Lung (tissue), 12 donors: Measurements from ENCODE around the gene IAH1. TPM values are rescaled to one million over a fixed set of nuclear protein-coding genes. Genes with fewer than 3 reads are reported as not detected.
"Not testable (repeated sequence)": the region's sequence is repeated elsewhere in the genome, so short reads cannot be mapped to it uniquely, and the experiment has no call there.

Experiments used
- ATAC-seq: fragments of 200-7000 bp; cut with Tn5 transposase; one replicate; pipeline ENCODE4 v1.9.1; 2020; ENCODE audit warnings: moderate number of reproducible peaks; ENCODE audit not compliant: insufficient read depth, low FRiP score
- DNase-seq, 3 donors: peaks; one replicate each; pipeline ENCODE4 v3.0.0-alpha.2; 2013 to 2017
- H3K27ac ChIP-seq, 2 donors: one replicate each; pipeline ENCODE4 v1.5.1; 2013; ENCODE audit warnings: mild to moderate bottlenecking in 2 of 2, moderate library complexity in 2 of 2, control low read depth in 1 of 2, inconsistent platforms in 1 of 2, low read depth in 1 of 2, low read length in 1 of 2
- H3K27me3 ChIP-seq, 3 donors: one replicate each; pipeline ENCODE4 v1.5.1; 2013; ENCODE audit warnings: low read length in 2 of 3; ENCODE audit not compliant: control insufficient read depth in 3 of 3, insufficient read depth in 3 of 3
- H3K36me3 ChIP-seq, 4 donors: one replicate each; pipeline ENCODE4 v1.5.1; 2013; ENCODE audit warnings: low read length in 4 of 4, mild to moderate bottlenecking in 1 of 4, moderate library complexity in 1 of 4; ENCODE audit not compliant: control insufficient read depth in 4 of 4, insufficient read depth in 4 of 4
- H3K4me1 ChIP-seq, 5 donors: one replicate each; pipeline ENCODE4 v1.5.1; 2013; ENCODE audit warnings: low read length in 5 of 5, mild to moderate bottlenecking in 2 of 5, moderate library complexity in 1 of 5; ENCODE audit not compliant: control insufficient read depth in 5 of 5, insufficient read depth in 5 of 5
- H3K4me3 ChIP-seq: one replicate; pipeline ENCODE4 v1.5.1; 2013; ENCODE audit warnings: mild to moderate bottlenecking, control low read depth, moderate library complexity
- H3K9ac ChIP-seq, 2 donors: one replicate each; pipeline ENCODE4 v1.5.1; 2013; ENCODE audit warnings: low read length in 2 of 2, control low read depth in 1 of 2; ENCODE audit not compliant: insufficient read depth in 1 of 2
- H3K9me3 ChIP-seq, 4 donors: one replicate each; pipeline ENCODE4 v1.5.1; 2013; ENCODE audit warnings: low read length in 3 of 4, mild to moderate bottlenecking in 1 of 4, moderate library complexity in 1 of 4; ENCODE audit not compliant: control insufficient read depth in 4 of 4, insufficient read depth in 3 of 4
- CTCF ChIP-seq: IDR thresholded peaks from 2 replicates; pipeline ENCODE4 v1.5.1; 2012; ENCODE audit warnings: mild to moderate bottlenecking; ENCODE audit errors: control extremely low read depth, extremely low read depth
- WGBS, 2 donors: extraction: QIAGEN DNeasy Blood & Tissue Kit; methylation state at CpG; one replicate each; pipeline ENCODE4 v1.1.7; 2013; 5-methylcytosine and 5-hydroxymethylcytosine counted together
- polyA plus RNA-seq, 2 donors: library from polyadenylated mRNA; stranded (reverse); fragments of 200-250 nt; gene quantifications; one replicate each; pipeline ENCODE4 v1.2.1, GENCODE V29; 2013
- total RNA-seq, 2 donors: library from RNA; depleted of rRNA in 1 of 2; stranded (reverse); fragments of >200 nt in 1 of 2; gene quantifications; one replicate each; pipeline ENCODE4 v1.2.1, GENCODE V29; 2014 to 2021
- donor health status: control.
- donor health status: control.
- donor health status: Bipolar disorder and iron deficiency.
- donor health status: healthy.
- donor health status: DM: yes; HTN: yes; CAD: no.

Gene IAH1
- total and polyA plus RNA-seq, 4 donors = 29.4 to 73.5 (median 43.5) TPM

GRCh38 chr2:9497017-9497416 lies 22.7 kb downstream of the IAH1 start:
- ATAC-seq = no peak
- Histone ChIP-seq H3K27ac (no peak overlapping the region), H3K4me3 (no peak overlapping the region), H3K9ac (no peak overlapping the region), H3K9me3 (no peaks in the 10 kb centered on the region), H3K27me3 (no peaks in the 10 kb centered on the region), H3K36me3 (peaks cover 30 to 57% (median 38%) of the 10 kb centered on the region in 4 donors), H3K4me1 (peaks cover 0 to 5% (median 0%) of the 10 kb centered on the region in 5 donors)
- WGBS, 2 donors = 94 to 95% methylated on average over 4 of the region's 4 CpGs
- no peak for TF ChIP-seq CTCF
- DNase-seq = no peak

- no peaks in the 10 kb centered on the region for H3K27me3 ChIP-seq
- no peak for TF ChIP-seq CTCF
- ATAC-seq = no peak
- no peak overlapping the region for H3K4me3 ChIP-seq
- peaks cover 28 to 49% (median 41%) of the 10 kb centered on the region in 4 donors for H3K36me3 ChIP-seq
- H3K27ac ChIP-seq = no peak overlapping the region
- peaks cover 0 to 5% (median 0%) of the 10 kb centered on the region in 5 donors for H3K4me1 ChIP-seq
- DNase-seq = no peak
- H3K9ac ChIP-seq = no peak overlapping the region
- WGBS, 2 donors = 78 to 83% methylated on average over 1 of the region's 1 CpG
- H3K9me3 ChIP-seq = no peaks in the 10 kb centered on the region
Observed at GRCh38 chr2:9498210-9498609, 23.9 kb downstream of the IAH1 start.

- no peak for TF ChIP-seq CTCF
- WGBS, 2 donors = 14 to 15% methylated on average over 1 of the region's 1 CpG
- peaks cover 7 to 25% (median 17%) of the 10 kb centered on the region in 4 donors for H3K36me3 ChIP-seq
Observed at GRCh38 chr2:9508931-9509330, 34.6 kb downstream of the IAH1 start.

GRCh38 chr2:9513946-9514345 lies 39.6 kb downstream of the IAH1 start:
- not testable (repeated sequence) for ATAC-seq, H3K9ac ChIP-seq, H3K4me1 ChIP-seq, H3K27ac ChIP-seq, H3K27me3 ChIP-seq, H3K4me3 ChIP-seq, H3K9me3 ChIP-seq, DNase-seq
- peaks cover 3 to 23% (median 13%) of the 10 kb centered on the region in 4 donors for H3K36me3 ChIP-seq
- 98% methylated on average over 3 of the region's 3 CpGs for WGBS, 2 donors

More at GRCh38 chr2:9508931-9509330, 34.6 kb downstream of the IAH1 start:
- H3K4me1 ChIP-seq = peaks cover 0 to 2% (median 0%) of the 10 kb centered on the region in 5 donors
- no peak overlapping the region for H3K27ac ChIP-seq
- ATAC-seq (no peak), DNase-seq (no peak)
- no peaks in the 10 kb centered on the region for H3K27me3 ChIP-seq
- no peak overlapping the region for H3K4me3 ChIP-seq
- no peaks in the 10 kb centered on the region for H3K9me3 ChIP-seq
- H3K9ac ChIP-seq = no peak overlapping the region
